Measurements from ENCODE around the gene SLC35F3. TPM values are rescaled to one million over a fixed set of nuclear protein-coding genes. Genes with fewer than 3 reads are reported as not detected.
"Not testable (repeated sequence)": the region's sequence is repeated elsewhere in the genome, so short reads cannot be mapped to it uniquely, and the experiment has no call there.

The SLC35F3 gene
- total RNA-seq, 1 donor from 2014 or later = not detected

GRCh38 chr1:234144901-234145300 lies 240.4 kb downstream of the SLC35F3 start:
- intact Hi-C loops (cut with micrococcal nuclease) = no loop called here
- H3K36me3 ChIP-seq = no peaks in the 10 kb centered on the region
- no peak for DNase-seq

GRCh38 chr1:234148350-234148749 lies 243.9 kb downstream of the SLC35F3 start:
- peaks cover 7% of the 10 kb centered on the region for H3K9me3 ChIP-seq (replicated peaks)
- intact Hi-C loops (cut with micrococcal nuclease) = no loop called here

More at GRCh38 chr1:234144901-234145300, 240.4 kb downstream of the SLC35F3 start:
- no peak overlapping the region for H3K27ac ChIP-seq (replicated peaks)
- TF ChIP-seq CTCF (IDR thresholded peaks at IDR 0.05; ENCODE audit: borderline replicate concordance) = no peak
- no peaks in the 10 kb centered on the region for H3K4me1 ChIP-seq
- H3K9me3 ChIP-seq (replicated peaks) = peaks cover 7% of the 10 kb centered on the region
- no peak overlapping the region for H3K4me3 ChIP-seq
- peaks cover 38% of the 10 kb centered on the region for H3K27me3 ChIP-seq (ENCODE audit: low read depth)

GRCh38 chr1:234148816-234149215 lies 244.3 kb downstream of the SLC35F3 start:
- intact Hi-C loops (cut with micrococcal nuclease) = no loop called here
- no peaks in the 10 kb centered on the region for H3K36me3 ChIP-seq
- no peak for TF ChIP-seq CTCF (IDR thresholded peaks at IDR 0.05; ENCODE audit: borderline replicate concordance)
- no peak overlapping the region for H3K4me3 ChIP-seq
- peaks cover 7% of the 10 kb centered on the region for H3K9me3 ChIP-seq (replicated peaks)
- no peak overlapping the region for H3K27ac ChIP-seq (replicated peaks)
- peaks cover 35% of the 10 kb centered on the region for H3K27me3 ChIP-seq (ENCODE audit: low read depth)
- DNase-seq = no peak
- no peaks in the 10 kb centered on the region for H3K4me1 ChIP-seq

More at GRCh38 chr1:234148350-234148749, 243.9 kb downstream of the SLC35F3 start:
- TF ChIP-seq CTCF (IDR thresholded peaks at IDR 0.05; ENCODE audit: borderline replicate concordance) = no peak
- Histone ChIP-seq H3K27me3 (ENCODE audit: low read depth) (peaks cover 38% of the 10 kb centered on the region), H3K27ac (replicated peaks) (no peak overlapping the region), H3K4me3 (no peak overlapping the region), H3K4me1 (no peaks in the 10 kb centered on the region), H3K36me3 (no peaks in the 10 kb centered on the region)
- no peak for DNase-seq

- no peak for TF ChIP-seq CTCF (IDR thresholded peaks at IDR 0.05; ENCODE audit: borderline replicate concordance)
- no peaks in the 10 kb centered on the region for H3K36me3 ChIP-seq
- no peak for DNase-seq
- H3K4me3 ChIP-seq = no peak overlapping the region
- peaks cover 32% of the 10 kb centered on the region for H3K27me3 ChIP-seq (ENCODE audit: low read depth)
- H3K9me3 ChIP-seq (replicated peaks) = peaks cover 7% of the 10 kb centered on the region
- intact Hi-C loops (cut with micrococcal nuclease) = no loop called here
- H3K27ac ChIP-seq (replicated peaks) = no peak overlapping the region
- H3K4me1 ChIP-seq = no peaks in the 10 kb centered on the region
Observed at GRCh38 chr1:234149217-234149616, 244.7 kb downstream of the SLC35F3 start.

- H3K27me3 ChIP-seq (ENCODE audit: low read depth) = peaks cover 32% of the 10 kb centered on the region
- no peak overlapping the region for H3K27ac ChIP-seq (replicated peaks)
- H3K36me3 ChIP-seq = no peaks in the 10 kb centered on the region
- intact Hi-C loops (cut with micrococcal nuclease) = loop anchor here (10.0 kb wide), 1 partner anchor 154 kb away; no protein-coding TSS in a partner anchor
- no peak overlapping the region for H3K4me3 ChIP-seq
- H3K4me1 ChIP-seq = no peaks in the 10 kb centered on the region
- no peak for TF ChIP-seq CTCF (IDR thresholded peaks at IDR 0.05; ENCODE audit: borderline replicate concordance)
- peaks cover 7% of the 10 kb centered on the region for H3K9me3 ChIP-seq (replicated peaks)
- no peak for DNase-seq
Observed at GRCh38 chr1:234150892-234151291, 246.4 kb downstream of the SLC35F3 start.

- not testable (repeated sequence) for DNase-seq; H3K9me3 ChIP-seq (replicated peaks); H3K27ac ChIP-seq (replicated peaks); H3K4me1 ChIP-seq; H3K4me3 ChIP-seq; H3K36me3 ChIP-seq
- H3K27me3 ChIP-seq (ENCODE audit: low read depth) = peaks cover 27% of the 10 kb centered on the region
- intact Hi-C loops (cut with micrococcal nuclease) = loop anchor here (10.0 kb wide), 1 partner anchor 152 kb away; no protein-coding TSS in a partner anchor
Observed at GRCh38 chr1:234152344-234152743, 247.9 kb downstream of the SLC35F3 start.
